ENCODE measurements around the gene PAM. TPM values are rescaled to one million over a fixed set of nuclear protein-coding genes. Genes with fewer than 3 reads are reported as not detected.

The PAM gene
- total and polyA plus RNA-seq, 2 donors (not counting 3 experiments of a cell fraction or from before 2014, with no cell fraction given) = 118 to 176 TPM

- TF ChIP-seq EZH2 (IDR thresholded peaks at IDR 0.05; ENCODE audit: borderline replicate concordance, low read depth, low read length, severe bottlenecking) (no peak), POLR2A (IDR thresholded peaks at IDR 0.05; ENCODE audit: low read depth, low read length) (no peak), FOS (IDR thresholded peaks at IDR 0.05; ENCODE audit: borderline replicate concordance, insufficient read depth, low read length) (no peak), GATA2 (IDR thresholded peaks at IDR 0.05; ENCODE audit: insufficient read depth, insufficient read length, low read depth, low read length) (no peak), CTCF (IDR thresholded peaks at IDR 0.05; ENCODE audit: extremely low read depth in 1 of 2, insufficient read depth in 1 of 2, low read depth in 1 of 2, low read length in 2 of 2) (no peak), POLR2AphosphoS5 (IDR thresholded peaks at IDR 0.05; ENCODE audit: insufficient read depth, low read depth, low read length) (no peak), MYC (IDR thresholded peaks at IDR 0.05; ENCODE audit: low read depth, low read length) (no peak), JUN (IDR thresholded peaks at IDR 0.05; ENCODE audit: borderline replicate concordance, insufficient read depth, insufficient read length, low read depth) (no peak), MAX (IDR thresholded peaks at IDR 0.05; ENCODE audit: insufficient read depth, insufficient read length) (no peak)
- intact Hi-C loops (cut with micrococcal nuclease) (no loop called here), dilution Hi-C loops (cut with MboI; ENCODE audit: extremely low pct_ligation_motif_present, low sequenced_read_pairs) (no loop called here)
- DNase-seq (ENCODE audit: low read depth, low spot score) (no peak), FAIRE-seq (no peak)
- BruUV-seq (replicated peaks) = no TSS peak
- CTCF ChIA-PET = no interaction called here
- H3K27me3 ChIP-seq (ENCODE audit: control insufficient read depth in 2 of 2, insufficient read depth in 2 of 2, low read length in 2 of 2) = no peaks in the 10 kb centered on the region
- POLR2A ChIA-PET = no interaction called here
- no peak overlapping the region for H2AFZ ChIP-seq (ENCODE audit: low read depth, low read length)
- H3K9me1 ChIP-seq (replicated peaks; ENCODE audit: control insufficient read depth, extremely low read depth, insufficient read depth, low read length) = no peaks in the 10 kb centered on the region
- H3K79me2 ChIP-seq (ENCODE audit: control insufficient read depth, insufficient read depth, low read length) = no peaks in the 10 kb centered on the region
- no peak overlapping the region for H3K27ac ChIP-seq (ENCODE audit: insufficient read depth, low read depth, low read length)
- peaks cover 2% of the 10 kb centered on the region for H3K4me1 ChIP-seq (ENCODE audit: control insufficient read depth, extremely low read depth, insufficient read depth, low read length)
- no peak overlapping the region for H3K4me2 ChIP-seq (ENCODE audit: insufficient read depth, low read length)
- no peaks in the 10 kb centered on the region for H3K9me3 ChIP-seq (replicated peaks; ENCODE audit: control insufficient read depth, insufficient read depth, low read length)
- H3K36me3 ChIP-seq (ENCODE audit: control insufficient read depth in 2 of 2, extremely low read depth in 1 of 2, insufficient read depth in 2 of 2, low read length in 2 of 2) = no peaks in the 10 kb centered on the region
- H3K4me3 ChIP-seq (replicated peaks in 1 of 3; ENCODE audit: insufficient read depth in 1 of 3, low read depth in 1 of 3, low read length in 3 of 3) = no peak overlapping the region
- no peak overlapping the region for H3K9ac ChIP-seq (replicated peaks; ENCODE audit: extremely low read depth, insufficient read depth, low read length)
- H4K20me1 ChIP-seq (replicated peaks; ENCODE audit: control insufficient read depth, extremely low read depth, insufficient read depth, low read length) = no peaks in the 10 kb centered on the region
Observed at GRCh38 chr5:102737161-102737560, 17.9 kb upstream of the PAM start.
